Stimulated activated CD4-positive, alpha-beta T cell treated with anti-CD3 and anti-CD28 coated beads, Interleukin-4, amount 100 ng/mL, for 48 hours (primary cell): ENCODE data around the gene NECAB2.

Experiments
- DNase-seq, 2 donors: peaks; one replicate each; pipeline ENCODE4 v3.0.0-alpha.2; 2020; ENCODE audit warnings: low read depth in 2 of 2

The NECAB2 gene

GRCh38 chr16:84024854-84025253 is 56.8 kb downstream of the NECAB2 start:
- no peak for DNase-seq

GRCh38 chr16:84026606-84027005 is 58.6 kb downstream of the NECAB2 start:
- DNase-seq: no peak

- no peak for DNase-seq
Measured at GRCh38 chr16:84027625-84028024, 59.6 kb downstream of the NECAB2 start.

GRCh38 chr16:84029297-84030047 is 61.4 kb downstream of the NECAB2 start:
- no peak for DNase-seq

- no peak for DNase-seq
Measured at GRCh38 chr16:84031556-84031955, 63.5 kb downstream of the NECAB2 start.

- DNase-seq: no peak
Measured at GRCh38 chr16:84032458-84033178, 64.6 kb downstream of the NECAB2 start.

GRCh38 chr16:84033251-84034195 is 65.5 kb downstream of the NECAB2 start:
- no peak for DNase-seq

GRCh38 chr16:84034516-84034915 is 66.5 kb downstream of the NECAB2 start:
- DNase-seq: no peak

GRCh38 chr16:84036131-84036530 is 68.1 kb downstream of the NECAB2 start:
- no peak for DNase-seq

GRCh38 chr16:84036982-84037425 is 69.0 kb downstream of the NECAB2 start:
- no peak for DNase-seq

- no peak for DNase-seq
Measured at GRCh38 chr16:84038469-84038868, 70.4 kb downstream of the NECAB2 start.

GRCh38 chr16:84039696-84040095 is 71.7 kb downstream of the NECAB2 start:
- DNase-seq: no peak

- DNase-seq: no peak
Measured at GRCh38 chr16:84040226-84040822, 72.3 kb downstream of the NECAB2 start.

GRCh38 chr16:84040823-84041820 is 73.1 kb downstream of the NECAB2 start:
- no peak for DNase-seq

GRCh38 chr16:84041881-84042280 is 73.8 kb downstream of the NECAB2 start:
- no peak for DNase-seq

- DNase-seq: no peak
Measured at GRCh38 chr16:84042308-84042878, 74.3 kb downstream of the NECAB2 start, which contains the start of gene SLC38A8. TSS of gene SLC38A8 (minus strand) at chr16:84042795. CDS start at chr16:84042157, 638 bp downstream.

GRCh38 chr16:84042879-84043485 is 74.9 kb downstream of the NECAB2 start:
- no peak for DNase-seq

GRCh38 chr16:84043486-84044117 is 75.6 kb downstream of the NECAB2 start:
- DNase-seq: no peak

- DNase-seq: no peak
Measured at GRCh38 chr16:84044118-84044488, 76.1 kb downstream of the NECAB2 start.
